NCI-H187 treated with DMSO at 0.1 percent for 48 hours (cell line): ENCODE results near the gene COX8A.

Experiments
- DNase-seq: peaks from one replicate; lab custom pipeline; 2025; lab: John Stamatoyannopoulos, UW

COX8A gene

GRCh38 chr11:64003807-64004589 is 29.6 kb downstream of the COX8A start:
- DNase-seq = no peak

GRCh38 chr11:64004590-64004984 is 30.2 kb downstream of the COX8A start:
- DNase-seq = no peak

- DNase-seq = no peak
Measured at GRCh38 chr11:64005691-64006090, 31.3 kb downstream of the COX8A start.

DNA sequence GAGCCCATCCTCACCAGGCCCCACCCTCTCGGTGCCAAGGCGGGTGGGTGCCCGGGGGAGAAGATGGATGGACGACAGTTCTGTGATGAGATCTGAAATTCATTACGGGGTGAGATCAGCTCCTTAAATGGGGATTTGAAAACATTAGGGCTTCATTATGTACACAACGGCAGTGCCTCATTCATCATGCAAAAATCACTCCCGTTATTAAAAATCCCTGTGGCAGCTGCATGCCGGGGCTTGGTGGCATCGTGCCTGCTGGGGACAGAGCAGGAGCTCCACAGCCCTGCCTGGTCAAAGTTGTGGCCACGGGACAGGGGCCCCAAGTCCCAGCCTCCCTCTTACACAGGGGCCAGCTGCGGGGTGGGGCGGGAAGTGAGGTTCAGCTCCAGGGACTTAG is 32.0 kb downstream of the COX8A start:
- DNase-seq = no peak

- no peak for DNase-seq
Measured at GRCh38 chr11:64007160-64007628, 32.8 kb downstream of the COX8A start.

DNA sequence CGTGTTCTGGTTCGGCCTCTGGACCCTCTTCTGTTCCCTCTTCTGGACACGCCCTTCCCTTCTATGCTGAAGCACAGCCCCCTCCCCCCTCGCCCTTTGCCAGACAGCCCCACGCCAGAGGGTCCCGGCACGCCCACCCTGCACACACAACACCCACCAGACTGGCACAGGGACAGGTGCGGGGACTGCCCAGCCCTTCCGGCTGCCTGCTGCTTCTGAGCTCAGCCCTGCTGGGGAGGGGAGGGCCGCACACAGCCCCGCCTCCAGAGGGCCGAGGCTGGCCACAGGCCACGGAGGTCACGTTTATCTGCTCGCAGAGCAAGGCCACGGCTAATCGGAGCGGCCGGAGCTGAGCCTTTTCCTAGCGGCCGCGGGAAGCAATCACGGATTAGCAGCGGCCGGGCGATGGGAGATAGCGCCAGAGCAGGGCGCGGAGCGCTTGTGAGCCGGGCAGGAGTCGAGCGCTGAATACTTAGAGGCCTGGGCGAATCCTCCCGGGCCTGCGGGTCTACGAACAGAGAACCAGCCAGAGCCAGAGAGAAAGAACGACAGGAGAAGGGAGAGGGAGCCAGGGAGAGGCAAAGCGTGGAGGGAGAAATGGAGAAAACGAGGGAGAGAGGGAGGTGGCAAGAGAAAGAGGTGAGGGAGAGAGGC is 33.3 kb downstream of the COX8A start:
- DNase-seq = no peak

GRCh38 chr11:64008283-64008913 is 34.0 kb downstream of the COX8A start:
- no peak for DNase-seq

DNA sequence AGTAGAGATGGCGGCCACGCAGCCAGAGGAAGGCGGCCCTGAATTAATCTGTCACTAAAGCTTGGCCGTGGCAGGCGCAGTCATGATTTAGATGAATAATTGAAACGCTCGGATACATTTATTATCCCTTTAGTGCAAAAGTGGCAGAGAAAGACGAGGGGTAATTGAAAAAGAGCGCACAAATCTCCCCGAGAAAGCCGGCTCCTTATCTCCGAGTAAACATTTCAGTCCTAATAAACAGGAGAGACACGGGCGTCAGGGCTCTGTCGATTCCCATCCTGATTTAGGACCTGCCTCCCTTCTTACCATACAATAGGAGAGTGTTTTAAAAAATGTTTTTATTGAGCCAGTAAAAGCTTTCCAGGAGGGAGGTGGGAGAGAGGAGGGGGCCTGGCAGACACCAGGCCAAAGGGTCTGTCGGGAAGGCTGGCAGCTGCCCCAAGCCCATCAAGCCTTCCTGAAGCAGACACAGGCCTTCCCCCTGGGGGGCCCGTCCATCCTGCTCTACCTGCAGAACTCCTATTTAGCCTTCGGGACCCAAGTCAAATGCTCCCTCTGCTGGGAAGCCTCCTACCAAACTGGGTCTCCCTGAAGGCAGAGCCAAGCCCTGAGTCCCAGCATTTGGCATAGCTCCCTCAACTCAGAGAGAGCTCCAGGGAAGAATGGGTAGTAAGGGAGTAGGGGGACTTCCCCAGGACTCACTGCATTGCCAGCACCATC is 34.7 kb downstream of the COX8A start:
- DNase-seq = no peak

DNA sequence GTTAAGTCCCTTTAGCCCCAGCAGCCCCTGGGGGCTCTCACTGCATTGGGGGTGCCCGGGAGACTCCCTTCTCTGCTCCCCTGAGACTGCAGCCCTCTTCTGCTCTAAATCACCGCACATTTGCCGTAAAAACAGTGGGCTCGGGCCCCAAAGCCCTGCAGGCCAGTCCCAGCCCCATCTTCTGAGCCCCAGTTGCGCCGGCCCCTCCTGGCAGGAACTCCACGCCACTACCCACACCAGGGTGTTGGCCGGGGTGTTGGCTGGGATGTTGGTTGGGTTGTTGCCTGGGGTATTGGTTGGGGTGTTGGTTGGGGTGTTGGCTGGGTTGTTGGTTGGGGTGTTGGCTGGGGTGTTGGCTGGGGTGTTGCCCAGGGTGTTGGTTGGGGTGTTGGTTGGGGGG is 35.3 kb downstream of the COX8A start:
- no peak for DNase-seq

DNA sequence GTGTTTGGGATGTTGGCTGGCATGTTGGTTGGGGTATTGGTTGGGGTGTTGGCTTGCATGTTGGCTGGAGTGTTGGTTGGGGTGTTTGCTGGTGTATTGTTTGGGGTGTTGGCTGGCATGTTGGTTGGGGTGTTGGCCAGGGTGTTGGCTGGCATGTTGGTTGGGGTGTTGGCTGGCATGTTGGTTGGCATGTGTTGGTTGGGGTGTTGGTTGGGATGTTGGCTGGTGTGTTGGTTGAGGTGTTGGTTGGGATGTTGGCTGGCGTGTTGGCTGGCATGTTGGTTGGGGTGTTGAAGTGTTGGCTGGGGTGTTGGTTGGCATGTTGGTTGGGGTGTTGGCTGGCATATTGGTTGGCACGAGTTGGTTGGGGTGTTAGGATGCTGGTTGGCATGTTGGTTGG is 36.4 kb downstream of the COX8A start:
- DNase-seq = no peak

DNA sequence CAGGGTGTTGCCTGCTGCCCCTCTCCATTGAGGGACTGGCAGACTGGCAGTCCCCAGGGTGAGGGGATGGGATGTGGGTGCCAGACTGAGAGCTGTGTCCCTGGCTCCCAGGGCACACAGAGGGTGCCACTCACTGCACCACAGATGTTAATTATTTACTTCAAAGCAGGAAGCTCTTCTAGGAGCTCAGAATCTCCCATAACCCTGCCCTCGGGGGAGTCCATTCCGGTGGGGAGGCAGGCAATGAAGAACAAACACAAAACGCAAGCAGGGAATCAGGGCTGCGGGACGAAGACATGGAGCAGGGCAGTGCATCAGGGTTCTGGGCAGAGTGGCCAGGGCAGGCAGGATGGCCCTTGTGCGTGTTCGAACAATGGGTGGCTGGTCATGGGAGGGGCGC is 37.0 kb downstream of the COX8A start:
- DNase-seq = no peak

DNA sequence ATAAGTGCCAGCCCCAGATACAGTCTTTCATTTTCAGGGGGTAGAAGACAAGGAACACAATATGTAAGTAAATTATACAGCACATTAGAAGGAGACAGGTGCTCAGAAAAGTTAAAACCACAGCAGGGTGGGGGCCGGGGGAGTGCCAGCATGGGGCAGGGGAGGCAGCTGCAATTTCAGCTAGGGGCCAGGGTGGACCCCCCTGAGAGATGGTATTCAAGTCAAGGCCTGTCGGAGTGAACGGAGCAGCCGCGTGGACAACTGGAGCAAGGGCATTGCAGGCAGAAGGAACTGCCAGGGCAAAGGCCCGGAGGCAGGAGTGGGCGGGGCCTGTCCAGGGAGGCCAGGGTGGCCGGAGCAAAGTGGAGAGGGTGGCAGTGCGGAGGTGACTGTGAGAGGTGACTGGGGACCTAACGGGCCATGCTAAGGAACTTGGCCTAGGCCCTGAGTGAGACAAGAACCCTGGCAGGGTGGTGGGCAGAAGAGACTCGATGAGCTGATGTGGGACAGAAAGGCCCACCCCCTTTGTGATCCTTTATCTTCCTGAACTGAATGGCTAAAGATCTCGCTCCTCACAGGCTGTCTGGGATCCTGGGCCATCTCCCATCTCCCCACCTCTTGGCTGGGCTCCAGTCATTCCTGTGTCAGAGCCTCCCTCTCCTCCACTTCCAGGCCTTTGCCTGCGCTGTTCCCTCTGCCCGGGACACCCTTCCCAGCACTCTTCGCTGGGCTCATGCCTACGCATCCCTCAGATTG is 38.9 kb downstream of the COX8A start:
- DNase-seq = no peak

DNA sequence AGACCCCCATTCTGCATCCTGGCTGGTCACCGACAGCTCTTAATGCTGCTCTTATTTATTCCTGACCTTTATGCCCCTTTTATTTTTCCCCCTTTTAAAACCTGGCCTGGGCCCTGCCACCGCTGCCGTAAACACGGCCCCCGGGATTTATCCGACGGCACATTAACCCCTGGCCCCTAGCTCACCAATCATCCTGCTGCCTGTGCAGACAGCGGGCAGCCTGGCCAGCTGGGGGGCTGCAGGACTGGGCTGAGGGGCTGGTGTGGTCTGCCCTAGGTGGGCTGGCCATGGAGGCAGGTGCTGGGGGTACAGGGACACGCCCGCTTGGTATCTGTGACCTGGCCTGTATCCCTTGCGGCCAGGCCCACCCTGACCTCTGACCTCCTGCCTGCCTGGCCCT is 39.9 kb downstream of the COX8A start:
- no peak for DNase-seq

- no peak for DNase-seq
Measured at GRCh38 chr11:64015510-64015909, 41.1 kb downstream of the COX8A start.

- DNase-seq = no peak
Measured at GRCh38 chr11:64015935-64016845, 41.8 kb downstream of the COX8A start.

DNA sequence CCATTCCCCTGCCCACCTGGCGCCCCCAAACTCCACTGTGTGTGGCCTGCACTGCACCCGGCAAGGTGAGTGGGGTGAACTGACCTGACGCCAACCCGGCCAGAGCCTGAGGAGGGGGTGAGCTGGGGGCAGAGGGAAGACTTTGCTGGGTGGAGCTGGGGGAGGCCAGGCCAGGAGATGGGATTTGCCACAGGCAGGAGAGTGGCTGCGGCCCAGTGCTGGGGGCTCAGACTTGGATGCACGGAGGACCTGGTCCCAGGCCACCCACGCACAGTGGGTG is 43.5 kb downstream of the COX8A start:
- no peak for DNase-seq

DNA sequence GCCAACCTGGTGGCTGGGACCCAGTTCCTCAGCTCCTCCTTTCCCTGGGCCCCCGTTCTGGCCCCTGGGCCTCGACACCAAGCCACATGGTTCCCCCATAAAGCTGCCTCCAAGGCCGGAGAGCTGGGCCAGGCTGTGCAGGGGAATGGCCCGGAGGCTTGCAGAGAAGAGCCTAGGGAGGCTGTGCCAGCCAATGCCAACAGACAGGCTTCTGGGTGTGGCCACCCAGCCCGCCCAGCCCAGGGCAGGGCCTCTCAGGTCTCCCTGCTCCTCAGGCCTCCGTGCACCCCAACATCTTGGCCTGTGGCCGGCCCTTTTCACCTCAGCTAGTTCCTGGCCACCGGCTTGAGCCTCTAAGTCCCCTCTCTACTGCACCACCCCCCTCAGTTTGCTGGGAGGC is 43.9 kb downstream of the COX8A start:
- DNase-seq = no peak

DNA sequence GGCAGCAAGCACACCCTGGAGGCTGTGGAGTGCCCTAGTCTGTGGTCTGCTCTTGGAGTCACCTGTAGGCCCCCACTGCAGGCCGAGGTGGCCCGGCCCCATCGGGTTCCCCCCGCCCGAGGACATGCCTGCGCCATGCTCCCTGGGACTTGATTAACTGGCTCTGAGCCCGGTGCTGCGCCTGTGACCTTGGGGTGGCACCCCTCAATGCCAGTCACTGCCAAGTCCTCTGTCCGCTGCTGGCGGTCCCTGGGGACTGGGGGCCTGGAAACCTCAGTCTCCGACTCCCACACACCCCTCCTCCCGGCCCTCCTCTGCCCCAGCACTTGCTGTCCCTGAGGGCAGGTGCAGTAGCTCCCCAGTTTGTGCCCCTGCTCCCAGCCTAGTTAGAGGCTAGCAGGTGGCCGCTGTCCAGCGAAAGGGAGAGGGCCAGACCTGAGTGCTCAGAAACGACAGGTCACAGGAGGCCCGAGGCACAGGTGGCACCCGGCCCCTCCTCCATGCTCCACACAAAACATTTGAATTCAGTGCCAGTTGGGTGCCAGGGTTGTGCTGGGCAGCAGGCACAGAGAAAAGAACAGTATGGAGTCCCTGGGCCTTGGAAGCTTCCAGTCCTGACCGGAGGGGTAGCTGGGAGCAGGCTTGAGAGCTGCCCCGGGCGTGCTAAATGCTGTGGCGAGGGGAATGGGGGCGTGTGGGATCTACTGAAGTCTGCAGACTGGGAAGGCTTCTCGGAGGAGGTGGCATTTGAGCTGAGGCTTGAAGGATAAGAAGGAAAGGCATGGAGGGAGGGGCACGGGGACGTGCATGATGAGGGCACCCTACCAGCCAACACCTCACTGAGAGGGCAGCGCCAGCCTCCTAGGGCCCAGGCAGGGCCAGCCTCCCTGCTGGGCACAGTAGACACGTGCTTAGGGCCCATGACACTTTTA is 45.0 kb downstream of the COX8A start:
- DNase-seq = no peak

DNA sequence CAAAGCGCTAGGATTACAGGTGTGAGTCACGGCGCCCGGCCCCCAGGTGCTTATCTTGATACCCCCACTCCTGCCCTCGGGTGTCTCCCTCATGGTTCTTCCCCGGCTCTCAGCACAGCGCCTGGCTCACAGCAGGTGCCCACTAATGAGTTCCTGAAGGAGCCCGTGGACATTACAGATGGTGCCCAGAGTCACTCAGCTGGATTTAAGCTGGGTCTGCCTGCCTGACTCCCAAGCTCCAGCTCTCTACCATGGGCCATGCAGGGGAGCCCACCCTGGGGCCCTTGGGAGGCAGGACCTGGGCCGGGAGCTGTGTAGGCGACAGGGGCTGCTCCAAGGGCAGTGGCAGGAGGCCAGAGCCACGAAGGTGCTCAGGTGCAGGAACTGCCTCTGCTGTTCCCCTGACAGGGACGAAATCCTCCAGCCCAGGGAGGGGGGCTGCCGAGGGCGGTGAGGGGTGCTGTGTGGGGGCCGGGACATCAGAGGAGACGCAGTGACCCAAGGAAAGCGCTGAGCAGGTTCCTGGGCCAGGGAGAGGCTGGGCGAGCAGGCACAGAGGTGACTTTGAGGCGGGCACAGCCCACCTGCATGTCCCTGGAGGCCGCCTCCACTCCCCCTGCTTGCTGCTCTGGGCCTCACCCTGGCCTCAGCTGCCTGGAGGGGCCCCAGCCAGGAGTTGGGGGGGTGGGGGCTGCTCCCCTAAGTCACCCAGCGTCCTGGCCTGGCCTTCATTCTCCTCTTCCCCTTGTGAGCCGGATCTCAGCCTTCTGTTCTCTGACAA is 46.7 kb downstream of the COX8A start:
- DNase-seq = no peak
